CD4-positive, alpha-beta T cell treated with Interleukin-12 subunit alpha and Interleukin-12 subunit beta, for 1 hour (primary cell): ENCODE data around the gene USP47.

Source experiments
- DNase-seq: peaks from one replicate; pipeline ENCODE4 v3.0.0-alpha.2; 2020

USP47 gene

DNA sequence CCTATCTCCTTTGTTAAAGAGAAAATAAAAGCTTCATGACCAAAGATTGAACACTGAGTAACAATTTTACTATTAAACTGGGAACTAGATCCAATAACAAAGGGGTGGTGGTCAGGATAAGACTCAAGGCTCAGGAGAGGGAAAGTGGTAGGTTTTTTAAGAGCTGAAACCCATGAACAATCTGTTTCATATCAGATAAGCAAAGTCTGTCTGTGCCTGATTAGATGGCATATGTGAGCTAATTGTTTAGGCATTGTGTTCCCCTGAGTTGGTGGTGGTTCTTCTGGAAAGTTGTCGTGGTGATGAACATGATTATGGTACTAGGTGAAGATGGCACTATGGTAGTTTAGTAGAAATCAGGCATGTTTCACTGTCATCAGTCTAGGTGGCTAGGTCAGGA lies 24.4 kb downstream of the USP47 start:
- DNase-seq, result no peak

DNA sequence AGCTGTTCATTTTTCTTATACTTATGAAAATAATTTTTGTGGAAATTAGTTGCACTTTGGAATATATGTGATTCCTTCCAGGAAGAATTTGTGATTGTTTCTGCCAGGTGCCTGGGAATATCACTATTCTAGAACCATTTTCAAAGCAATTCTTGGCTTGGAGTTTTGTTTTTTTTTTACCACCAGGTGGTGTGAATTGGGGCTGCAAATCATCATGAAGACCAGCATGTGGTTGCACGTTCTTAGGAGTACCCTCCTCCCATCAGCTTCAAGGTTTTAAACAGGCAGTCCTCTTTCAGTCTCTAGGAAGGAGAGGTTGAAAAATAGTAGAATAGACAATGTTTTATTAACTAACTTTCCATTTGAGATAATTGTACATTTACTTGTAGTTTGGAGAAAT lies 25.9 kb downstream of the USP47 start:
- no peak for DNase-seq

DNA sequence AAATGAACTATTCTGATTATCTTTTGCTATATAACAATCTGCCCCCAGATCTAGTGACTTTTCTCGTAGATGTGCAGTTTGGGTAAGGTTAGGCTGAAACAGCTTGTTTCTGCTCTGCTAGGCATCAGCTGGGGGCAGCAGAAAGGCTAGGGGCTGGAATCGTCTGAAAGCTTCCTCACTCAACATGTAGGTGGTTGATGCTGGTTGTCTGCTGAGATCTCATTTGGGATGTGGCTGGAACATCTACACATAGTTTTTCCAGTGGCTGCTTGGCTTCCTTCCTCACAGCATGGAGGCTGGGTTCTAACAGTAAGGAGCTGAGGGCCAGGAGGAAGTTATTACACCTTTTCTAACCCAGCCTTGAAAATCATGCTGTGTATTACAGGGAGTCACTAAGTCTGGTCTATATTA lies 30.2 kb downstream of the USP47 start:
- no peak for DNase-seq

GRCh38 chr11:11876458-11876857 lies 34.7 kb downstream of the USP47 start:
- no peak for DNase-seq

- no peak for DNase-seq
Observed at GRCh38 chr11:11880179-11880578, 38.4 kb downstream of the USP47 start.

GRCh38 chr11:11882539-11882938 lies 40.8 kb downstream of the USP47 start:
- DNase-seq, result no peak

DNA sequence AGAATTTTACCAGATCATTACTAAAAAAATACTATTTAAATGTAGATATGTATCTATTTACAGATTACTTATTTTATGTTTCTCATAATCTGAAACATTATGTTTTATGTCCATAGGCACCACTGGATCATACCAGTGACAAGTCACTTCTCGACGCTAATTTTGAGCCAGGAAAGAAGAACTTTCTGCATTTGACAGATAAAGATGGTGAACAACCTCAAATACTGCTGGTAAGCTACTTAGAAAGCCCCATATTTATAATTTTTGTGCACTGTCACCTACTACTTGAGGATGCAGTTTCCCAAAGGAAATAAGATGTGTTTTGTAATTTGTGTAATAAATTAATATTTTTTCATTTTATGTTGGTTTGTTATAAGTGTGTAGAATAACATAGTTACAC lies 42.6 kb downstream of the USP47 start:
- DNase-seq, result no peak

DNA sequence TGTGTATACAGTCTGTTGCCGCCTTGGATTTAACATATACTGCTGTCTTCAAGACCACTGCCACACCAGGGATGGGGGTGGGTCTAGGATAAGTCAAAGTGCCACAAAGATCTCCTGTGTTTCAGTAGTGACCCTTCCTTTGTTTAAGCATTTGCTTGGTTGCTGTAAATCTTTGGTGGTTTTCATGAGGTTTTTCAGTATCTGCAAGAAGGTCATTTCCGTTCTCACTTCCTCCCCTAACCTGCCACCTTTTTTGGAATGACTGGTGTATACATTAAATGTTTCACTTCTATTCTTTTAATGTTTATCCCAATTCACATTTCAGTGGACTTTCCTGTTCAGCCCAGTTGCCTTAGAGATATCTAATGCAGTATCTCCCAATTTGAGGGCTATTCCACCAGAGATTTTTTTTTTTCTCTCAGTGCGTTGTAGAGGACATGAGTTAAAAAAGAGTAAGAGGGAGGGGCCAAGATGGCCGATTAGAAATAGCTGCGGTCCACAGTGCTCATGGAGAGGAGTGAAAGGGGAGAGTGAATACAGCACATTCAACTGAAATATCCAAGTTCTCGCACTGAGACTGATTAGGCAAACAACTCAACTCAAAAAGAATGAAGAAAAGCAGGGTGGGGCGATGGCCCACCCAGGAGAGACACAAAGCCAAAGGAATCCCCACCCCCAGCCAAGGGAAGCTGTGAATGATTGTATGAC lies 43.2 kb downstream of the USP47 start:
- peak; percentile 20 for DNase-seq

DNA sequence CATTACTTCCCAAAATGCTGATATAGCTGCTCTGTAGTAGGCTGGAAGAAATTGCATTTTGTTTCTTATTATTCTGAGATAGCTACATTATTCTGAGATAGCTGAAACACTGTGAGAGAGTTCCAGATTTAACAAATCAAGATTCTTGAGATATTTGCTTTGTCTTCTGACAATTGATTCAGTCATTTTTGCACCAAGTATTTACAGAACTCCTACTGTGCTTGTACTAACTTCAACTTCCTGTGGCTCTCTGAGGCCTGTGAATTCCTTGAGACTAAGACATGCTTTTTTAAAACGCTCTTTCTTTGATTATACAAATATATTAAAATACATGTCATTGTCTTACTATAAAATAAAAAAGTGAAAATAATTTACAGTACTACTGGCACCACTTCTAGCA lies 52.7 kb downstream of the USP47 start:
- no peak for DNase-seq

GRCh38 chr11:11895672-11896071 lies 53.9 kb downstream of the USP47 start:
- peak; percentile 4 for DNase-seq

- DNase-seq, result no peak
Observed at GRCh38 chr11:11898648-11899047, 56.9 kb downstream of the USP47 start.

DNA sequence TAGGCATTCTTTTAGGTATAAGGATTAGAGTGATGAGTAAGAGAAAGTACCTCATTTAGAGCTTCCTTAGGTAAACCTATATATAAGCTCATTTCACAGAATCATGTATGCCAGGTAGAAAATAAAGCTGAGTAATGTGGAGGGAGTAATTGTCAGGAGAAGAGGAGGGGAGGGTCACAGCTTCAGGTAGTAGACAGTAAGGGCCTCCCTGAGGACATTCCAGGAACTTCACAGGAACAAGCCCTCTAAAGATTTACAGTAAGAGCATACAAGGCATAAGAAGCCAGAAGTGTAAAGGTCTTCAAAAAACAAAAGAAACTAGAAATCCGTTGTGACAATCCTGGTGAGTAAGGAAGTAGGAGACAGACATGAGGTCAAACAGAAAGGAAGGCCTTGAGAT lies 57.6 kb downstream of the USP47 start:
- no peak for DNase-seq

GRCh38 chr11:11901929-11902328 lies 60.2 kb downstream of the USP47 start:
- DNase-seq, result no peak

DNA sequence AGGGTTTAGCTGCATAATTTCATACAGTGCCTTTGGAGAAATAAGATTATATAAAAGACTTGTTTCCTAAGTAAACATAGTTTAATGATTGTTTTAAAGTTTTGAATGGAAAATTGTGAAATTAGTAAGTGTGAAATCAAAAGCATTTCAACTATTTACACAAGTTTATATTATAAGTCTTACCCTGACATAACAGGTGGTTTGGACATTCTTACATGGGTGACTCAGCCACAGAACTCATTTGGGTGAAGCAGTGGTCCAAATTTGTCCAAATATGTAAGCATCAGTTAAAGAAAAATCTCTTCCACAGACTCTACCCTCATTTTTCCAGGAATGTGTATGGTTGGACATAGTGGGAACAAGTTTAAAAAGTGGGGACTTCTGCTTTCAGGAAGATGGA lies 68.0 kb downstream of the USP47 start:
- no peak for DNase-seq

DNA sequence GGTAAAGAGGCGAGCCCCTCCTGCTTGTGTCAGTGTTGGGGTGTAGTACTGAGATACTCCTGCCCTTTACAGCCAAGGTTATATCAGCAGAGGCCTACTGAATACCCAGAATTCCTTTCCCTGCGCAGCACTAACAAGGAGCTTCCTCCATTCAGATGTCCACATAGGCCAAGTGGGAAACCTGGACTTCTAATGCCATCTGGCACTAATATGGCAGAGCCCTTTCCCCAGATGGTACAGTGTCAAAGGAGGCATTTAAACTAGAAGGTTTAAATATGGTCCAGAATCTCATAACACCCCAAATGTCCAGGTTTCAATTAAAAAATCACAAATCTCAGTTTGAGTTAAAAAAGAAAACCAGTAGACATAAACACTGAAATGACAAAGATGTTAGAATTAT lies 68.8 kb downstream of the USP47 start:
- DNase-seq, result no peak

- no peak for DNase-seq
Observed at GRCh38 chr11:11913395-11913794, 71.6 kb downstream of the USP47 start.

GRCh38 chr11:11915625-11916024 lies 73.9 kb downstream of the USP47 start:
- DNase-seq, result no peak

- no peak for DNase-seq
Observed at GRCh38 chr11:11916981-11917399, 75.2 kb downstream of the USP47 start.

GRCh38 chr11:11923828-11924227 lies 82.1 kb downstream of the USP47 start:
- no peak for DNase-seq

DNA sequence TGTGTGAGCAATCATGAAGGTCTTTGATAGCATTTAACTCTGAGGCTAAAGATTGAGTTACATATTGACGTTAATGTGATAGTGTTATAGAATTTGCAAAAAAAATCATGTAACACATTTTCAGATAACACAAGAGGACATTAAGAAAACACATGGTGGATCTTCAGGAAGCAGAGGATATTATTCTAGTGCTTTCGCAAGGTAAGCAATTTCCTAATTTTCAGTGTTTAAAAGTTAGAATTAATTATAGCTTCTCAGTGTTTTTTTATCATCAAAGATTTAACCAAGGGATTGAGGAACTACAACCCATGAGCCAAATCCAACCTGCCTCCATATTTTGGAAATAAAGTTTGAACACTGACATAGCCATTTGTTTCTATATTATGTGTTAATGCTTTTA lies 88.1 kb downstream of the USP47 start:
- no peak for DNase-seq

- peak; percentile 46 for DNase-seq
Observed at GRCh38 chr11:11931461-11932055, 89.8 kb downstream of the USP47 start.

DNA sequence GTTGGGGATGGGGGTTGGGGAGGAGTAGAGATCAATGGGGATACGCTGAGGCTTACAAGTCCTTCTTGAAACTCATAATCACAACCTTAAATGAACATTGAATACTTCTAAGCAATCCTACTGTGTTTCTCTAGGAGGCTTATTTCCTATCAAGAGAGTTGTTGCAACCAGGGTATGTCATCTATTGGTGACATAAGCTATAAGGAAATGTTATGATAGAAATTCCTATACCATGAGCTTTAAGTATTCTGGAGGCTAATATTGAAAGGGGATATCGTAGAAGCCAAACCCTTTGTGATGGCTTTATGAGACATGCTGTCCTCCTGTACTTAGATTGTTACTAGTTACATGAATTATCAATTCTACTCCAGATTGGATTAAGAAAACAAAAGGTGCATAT lies 93.8 kb downstream of the USP47 start:
- DNase-seq, result no peak

DNA sequence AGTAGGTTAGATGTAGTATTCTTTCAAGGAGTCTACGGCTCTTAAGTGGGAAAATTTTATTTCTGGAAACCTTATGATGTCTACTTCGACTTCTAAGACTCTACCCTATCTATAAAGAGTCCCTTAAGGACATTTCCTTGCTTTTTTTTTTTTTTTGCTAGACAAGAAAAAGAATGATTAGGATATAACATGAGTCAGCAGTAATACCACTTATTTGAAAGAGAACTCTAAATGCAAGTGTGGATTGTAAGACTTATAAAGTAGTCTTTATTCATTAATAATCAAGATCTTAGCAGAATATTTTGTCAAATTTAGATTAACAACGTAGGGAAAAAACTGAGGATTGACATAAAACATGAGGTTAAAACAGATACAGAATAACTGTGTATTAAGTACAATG lies 95.7 kb downstream of the USP47 start:
- DNase-seq, result no peak

GRCh38 chr11:11937957-11938356 lies 96.2 kb downstream of the USP47 start:
- no peak for DNase-seq

- DNase-seq, result no peak
Observed at GRCh38 chr11:11940551-11940950, 98.8 kb downstream of the USP47 start.
